GM12892 (cell line): ENCODE data around the gene TMEM247.

Source experiments
- POLR2A ChIP-seq: IDR thresholded peaks from 2 replicates; pipeline ENCODE4 v1.6.1; 2011; ENCODE audit warnings: low read depth, low read length, control low read depth
- POLR2AphosphoS5 ChIP-seq: IDR thresholded peaks from 2 replicates; pipeline ENCODE4 v1.6.1; 2011; ENCODE audit warnings: low read depth, low read length, control low read depth
- TAF1 ChIP-seq: IDR thresholded peaks from 2 replicates; pipeline ENCODE4 v1.6.1; 2011; ENCODE audit warnings: low read depth, mild to moderate bottlenecking, control low read depth, low read length, borderline replicate concordance

- TF ChIP-seq POLR2A (no peak), POLR2AphosphoS5 (no peak), TAF1 (no peak)
Measured at GRCh38 chr2:46482490-46482889, 3.1 kb downstream of the TMEM247 start.
